Neural crest cell (in vitro differentiated cells): ENCODE results near the gene MAN2B1. TPM values are rescaled to one million over a fixed set of nuclear protein-coding genes. Genes with fewer than 3 reads are reported as not detected.

ENCODE experiments used
- DNase-seq: peaks from one replicate; pipeline ENCODE4 v3.0.0; 2021; ENCODE audit warnings: low read depth, mixed read lengths, low spot score
- H3K27ac Mint-ChIP-seq: one replicate; pipeline ENCODE4 v1.8.0; 2021; ENCODE audit warnings: mild to moderate bottlenecking, mixed read lengths; ENCODE audit not compliant: unreplicated experiment
- H3K27me3 Mint-ChIP-seq: 2 replicates; pipeline ENCODE4 v1.8.0; 2021; ENCODE audit warnings: low read depth, mild to moderate bottlenecking, mixed read lengths
- H3K36me3 Mint-ChIP-seq: 2 replicates; pipeline ENCODE4 v1.8.0; 2021; ENCODE audit warnings: low read depth, mild to moderate bottlenecking, mixed read lengths
- H3K4me1 Mint-ChIP-seq: 2 replicates; pipeline ENCODE4 v1.8.0; 2021; ENCODE audit warnings: mixed read lengths
- H3K4me3 Mint-ChIP-seq: one replicate; pipeline ENCODE4 v1.8.0; 2021; ENCODE audit warnings: mild to moderate bottlenecking, mixed read lengths
- H3K9me3 Mint-ChIP-seq: 2 replicates; pipeline ENCODE4 v1.8.0; 2021; ENCODE audit warnings: mixed read lengths
- total RNA-seq: library from RNA; stranded (reverse); gene quantifications from 2 replicates; pipeline ENCODE4 v1.2.1, GENCODE V29; 2021
- TF ChIP-seq, protein P1 (sequence below): fragments of 200-600 bp; sonication (generic); conservative IDR thresholded peaks from 2 replicates; pipeline ENCODE4 v1.5.0; 2021; ENCODE audit warnings: antibody characterized with exemption, mild to moderate bottlenecking

MAN2B1 gene
- total RNA-seq, 1 donor from 2014 or later: 103 TPM

DNA sequence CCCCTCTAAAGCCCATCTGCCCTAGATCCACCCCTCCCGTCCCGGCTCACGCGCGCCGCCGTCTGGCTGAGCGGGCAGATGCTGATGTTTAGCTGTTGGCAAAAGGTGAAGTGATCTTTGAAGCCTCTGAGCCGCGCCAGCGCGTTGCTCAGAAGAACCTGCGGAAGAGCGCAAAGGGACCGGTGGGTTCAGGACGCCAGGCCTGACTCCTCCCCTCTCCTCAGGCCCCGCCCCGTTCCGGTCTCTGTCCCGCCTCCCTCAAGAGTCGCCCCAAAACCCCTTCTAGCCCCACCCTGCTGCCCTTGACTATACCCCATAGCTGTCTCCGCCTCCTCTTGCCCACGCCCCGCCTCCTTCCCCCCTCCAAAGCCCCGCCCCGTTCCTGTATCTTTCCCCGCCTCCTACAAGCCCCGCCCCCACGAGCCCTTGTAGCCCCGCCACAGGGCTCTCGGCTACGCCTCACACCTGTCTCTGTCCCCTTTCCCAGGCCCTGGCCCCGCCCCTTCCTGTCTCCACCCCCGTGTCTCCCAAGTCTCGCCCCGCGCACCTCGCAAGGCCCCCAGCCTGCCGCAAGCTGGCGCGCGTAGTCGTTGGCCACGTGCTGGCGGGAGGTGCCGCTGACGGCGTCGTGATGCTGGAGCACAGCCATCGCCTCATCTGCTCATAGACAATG is 9.5 kb downstream of the MAN2B1 start:
- TF ChIP-seq, protein P1, sequence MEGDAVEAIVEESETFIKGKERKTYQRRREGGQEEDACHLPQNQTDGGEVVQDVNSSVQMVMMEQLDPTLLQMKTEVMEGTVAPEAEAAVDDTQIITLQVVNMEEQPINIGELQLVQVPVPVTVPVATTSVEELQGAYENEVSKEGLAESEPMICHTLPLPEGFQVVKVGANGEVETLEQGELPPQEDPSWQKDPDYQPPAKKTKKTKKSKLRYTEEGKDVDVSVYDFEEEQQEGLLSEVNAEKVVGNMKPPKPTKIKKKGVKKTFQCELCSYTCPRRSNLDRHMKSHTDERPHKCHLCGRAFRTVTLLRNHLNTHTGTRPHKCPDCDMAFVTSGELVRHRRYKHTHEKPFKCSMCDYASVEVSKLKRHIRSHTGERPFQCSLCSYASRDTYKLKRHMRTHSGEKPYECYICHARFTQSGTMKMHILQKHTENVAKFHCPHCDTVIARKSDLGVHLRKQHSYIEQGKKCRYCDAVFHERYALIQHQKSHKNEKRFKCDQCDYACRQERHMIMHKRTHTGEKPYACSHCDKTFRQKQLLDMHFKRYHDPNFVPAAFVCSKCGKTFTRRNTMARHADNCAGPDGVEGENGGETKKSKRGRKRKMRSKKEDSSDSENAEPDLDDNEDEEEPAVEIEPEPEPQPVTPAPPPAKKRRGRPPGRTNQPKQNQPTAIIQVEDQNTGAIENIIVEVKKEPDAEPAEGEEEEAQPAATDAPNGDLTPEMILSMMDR: no peak
- no peak for DNase-seq
- Mint-ChIP-seq H3K4me3 (no peak overlapping the region), H3K27ac (no peak overlapping the region), H3K4me1 (no peaks in the 10 kb centered on the region), H3K36me3 (peaks cover 16% of the 10 kb centered on the region), H3K9me3 (no peaks in the 10 kb centered on the region), H3K27me3 (no peaks in the 10 kb centered on the region)

DNA sequence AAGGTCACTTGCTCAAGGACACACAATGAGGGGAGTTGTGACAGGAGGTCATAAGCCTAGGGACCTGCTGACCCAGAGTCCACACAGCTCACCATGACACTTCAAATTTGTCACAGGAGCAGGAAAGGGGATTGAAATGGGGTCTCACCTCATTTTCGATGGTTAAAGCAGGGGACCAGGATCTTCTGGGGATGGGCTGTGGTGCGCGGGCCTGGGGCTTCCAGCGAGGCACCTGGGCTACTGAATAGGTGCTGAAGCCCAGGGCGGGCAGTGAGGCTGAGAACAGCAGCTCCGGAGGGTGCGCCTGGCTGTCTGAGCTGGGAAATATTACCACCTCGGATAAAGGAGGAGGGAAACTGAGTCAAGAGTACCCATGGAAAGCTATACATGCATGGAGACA is 11.0 kb downstream of the MAN2B1 start:
- DNase-seq: no peak
- peaks cover 20% of the 10 kb centered on the region for H3K36me3 Mint-ChIP-seq
- H3K27ac Mint-ChIP-seq: no peak overlapping the region
- TF ChIP-seq, protein P1: no peak
- H3K4me3 Mint-ChIP-seq: no peak overlapping the region
- H3K27me3 Mint-ChIP-seq: no peaks in the 10 kb centered on the region
- no peaks in the 10 kb centered on the region for H3K9me3 Mint-ChIP-seq
- no peaks in the 10 kb centered on the region for H3K4me1 Mint-ChIP-seq

DNA sequence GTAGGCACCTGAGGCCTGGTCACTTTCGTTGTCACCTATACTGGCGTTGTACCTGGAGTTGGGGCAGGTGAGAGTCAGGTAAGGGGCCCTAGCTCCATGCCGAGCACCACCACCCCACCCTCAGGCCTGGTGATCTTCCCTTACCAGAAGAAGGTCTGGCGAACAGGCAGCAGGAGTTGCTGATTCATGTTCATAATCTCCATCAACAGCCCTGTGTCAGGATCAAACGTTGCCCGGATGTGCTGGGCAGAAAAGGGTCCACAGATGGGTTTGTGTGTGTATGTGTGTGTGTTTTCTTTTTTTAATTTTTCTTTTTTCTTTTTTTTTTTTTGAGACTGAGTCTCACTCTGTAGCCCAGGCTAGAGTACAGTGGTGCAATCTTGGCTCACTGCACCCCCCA is 14.3 kb downstream of the MAN2B1 start:
- TF ChIP-seq, protein P1: no peak
- DNase-seq: no peak
- H3K36me3 Mint-ChIP-seq: peaks cover 17% of the 10 kb centered on the region
- H3K27me3 Mint-ChIP-seq: no peaks in the 10 kb centered on the region
- H3K4me1 Mint-ChIP-seq: no peaks in the 10 kb centered on the region
- no peaks in the 10 kb centered on the region for H3K9me3 Mint-ChIP-seq
- H3K4me3 Mint-ChIP-seq: no peak overlapping the region
- H3K27ac Mint-ChIP-seq: no peak overlapping the region

DNA sequence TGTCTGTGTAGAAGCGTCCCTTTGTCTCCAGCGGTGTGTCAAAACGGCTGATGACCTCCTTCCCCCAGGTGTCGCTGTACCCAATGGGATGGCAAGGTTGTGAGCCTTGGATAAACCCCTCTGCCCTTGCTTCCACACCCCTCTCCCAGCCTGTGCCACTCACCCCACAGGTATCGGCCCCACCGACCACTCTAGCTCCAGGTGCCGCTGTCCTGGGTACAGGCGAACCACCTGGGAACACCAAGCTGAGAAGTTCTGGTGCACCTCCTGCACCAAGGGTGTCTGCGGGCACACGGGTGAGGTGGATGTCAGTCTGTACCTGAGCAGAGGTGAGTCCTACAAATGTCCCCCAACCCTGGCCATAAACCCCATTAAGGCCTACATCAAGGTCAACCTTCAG is 16.6 kb downstream of the MAN2B1 start:
- Mint-ChIP-seq H3K27me3 (no peaks in the 10 kb centered on the region), H3K27ac (no peak overlapping the region), H3K4me3 (no peak overlapping the region), H3K36me3 (peaks cover 10% of the 10 kb centered on the region), H3K9me3 (no peaks in the 10 kb centered on the region), H3K4me1 (no peaks in the 10 kb centered on the region)
- DNase-seq: no peak
- TF ChIP-seq, protein P1: no peak

DNA sequence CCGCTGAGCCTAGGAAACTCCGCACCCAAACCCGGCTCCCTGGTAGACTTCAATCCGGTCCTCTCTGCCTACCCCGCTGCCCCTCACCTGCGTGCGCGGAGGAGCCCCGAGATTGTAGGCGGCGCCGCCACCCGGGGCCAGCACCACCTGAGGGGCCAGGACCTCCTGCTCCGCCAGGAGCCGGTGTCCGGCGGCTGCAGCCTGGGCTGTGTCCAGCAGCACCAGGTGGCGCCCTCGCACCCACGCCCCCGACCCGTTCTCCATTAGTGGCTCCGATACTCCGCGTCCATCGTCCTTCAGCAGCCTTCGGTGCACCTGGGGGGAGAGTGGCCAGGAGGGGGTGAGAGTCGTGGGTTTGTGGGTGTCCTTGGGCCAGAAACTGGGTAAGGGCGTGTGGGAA is 18.5 kb downstream of the MAN2B1 start:
- Mint-ChIP-seq H3K36me3 (peaks cover 12% of the 10 kb centered on the region), H3K4me3 (no peak overlapping the region), H3K4me1 (no peaks in the 10 kb centered on the region), H3K27me3 (no peaks in the 10 kb centered on the region), H3K27ac (no peak overlapping the region), H3K9me3 (no peaks in the 10 kb centered on the region)
- DNase-seq: no peak
- TF ChIP-seq, protein P1: no peak
